Glutamatergic neuron (in vitro differentiated cells): Measurements from ENCODE around the gene CNOT4. TPM values are rescaled to one million over a fixed set of nuclear protein-coding genes. Genes with fewer than 3 reads are reported as not detected.

ENCODE experiments used
- DNase-seq: peaks from one replicate; pipeline ENCODE4 v3.0.0; 2022
- H3K27ac Mint-ChIP-seq: one replicate; pipeline ENCODE4 v1.8.0; 2020; ENCODE audit warnings: mild to moderate bottlenecking, mixed read lengths, inconsistent platforms; ENCODE audit not compliant: unreplicated experiment
- H3K27me3 Mint-ChIP-seq: one replicate; pipeline ENCODE4 v1.8.0; 2020; ENCODE audit warnings: mild to moderate bottlenecking, moderate library complexity, mixed read lengths, inconsistent platforms; ENCODE audit not compliant: unreplicated experiment
- H3K36me3 Mint-ChIP-seq: one replicate; pipeline ENCODE4 v1.8.0; 2020; ENCODE audit warnings: mild to moderate bottlenecking, mixed read lengths, inconsistent platforms; ENCODE audit not compliant: unreplicated experiment
- H3K4me1 Mint-ChIP-seq: one replicate; pipeline ENCODE4 v1.8.0; 2020; ENCODE audit warnings: mild to moderate bottlenecking, low read depth, mixed read lengths, inconsistent platforms; ENCODE audit not compliant: unreplicated experiment
- H3K4me3 Mint-ChIP-seq: one replicate; pipeline ENCODE4 v1.8.0; 2020; ENCODE audit warnings: mild to moderate bottlenecking, mixed read lengths, inconsistent platforms; ENCODE audit not compliant: unreplicated experiment
- H3K9me3 Mint-ChIP-seq: one replicate; pipeline ENCODE4 v1.8.0; 2020; ENCODE audit warnings: mild to moderate bottlenecking, moderate library complexity, mixed read lengths, inconsistent platforms; ENCODE audit not compliant: unreplicated experiment
- total RNA-seq: library from RNA; stranded (reverse); fragmentation: NEBNext Ultra II Directional; extraction: Animal tissue kit (Norgen Biotek cat#: 25700); gene quantifications from one replicate; pipeline ENCODE4 v1.2.1, GENCODE V29; 2021; ENCODE audit not compliant: unreplicated experiment
- TF ChIP-seq, protein P1 (sequence below): fragments of 200-600 bp; sonication (generic); IDR thresholded peaks from one replicate; pipeline ENCODE4 v1.5.0; 2021; ENCODE audit not compliant: partially characterized antibody, unreplicated experiment

CNOT4 gene
- total RNA-seq, 1 donor from 2014 or later = 25.3 TPM

DNA sequence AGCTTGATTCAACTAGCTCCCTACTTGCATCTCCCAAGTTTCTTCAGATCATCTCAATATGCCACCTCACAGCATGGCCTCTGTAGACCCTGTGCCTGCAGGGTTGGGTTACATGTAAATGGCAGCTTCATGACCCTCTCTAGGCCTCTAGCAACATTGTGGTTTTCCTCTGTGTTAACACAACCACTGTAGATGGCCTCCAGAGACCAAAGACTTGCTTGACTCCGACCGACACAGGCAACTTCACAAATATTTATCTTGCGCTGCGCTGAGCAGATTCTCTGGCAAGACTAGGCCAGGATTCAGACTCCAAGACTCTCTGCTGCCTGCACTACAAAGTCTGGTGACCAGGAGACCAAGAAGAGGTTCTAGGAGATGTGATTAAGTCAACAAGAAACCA, 75.9 kb downstream of the CNOT4 start:
- peaks cover 11% of the 10 kb centered on the region for H3K36me3 Mint-ChIP-seq
- H3K27ac Mint-ChIP-seq = no peak overlapping the region
- no peak for DNase-seq
- no peak overlapping the region for H3K4me3 Mint-ChIP-seq
- peaks cover 2% of the 10 kb centered on the region for H3K9me3 Mint-ChIP-seq
- peaks cover 8% of the 10 kb centered on the region for H3K4me1 Mint-ChIP-seq
- no peaks in the 10 kb centered on the region for H3K27me3 Mint-ChIP-seq
- TF ChIP-seq, protein P1, sequence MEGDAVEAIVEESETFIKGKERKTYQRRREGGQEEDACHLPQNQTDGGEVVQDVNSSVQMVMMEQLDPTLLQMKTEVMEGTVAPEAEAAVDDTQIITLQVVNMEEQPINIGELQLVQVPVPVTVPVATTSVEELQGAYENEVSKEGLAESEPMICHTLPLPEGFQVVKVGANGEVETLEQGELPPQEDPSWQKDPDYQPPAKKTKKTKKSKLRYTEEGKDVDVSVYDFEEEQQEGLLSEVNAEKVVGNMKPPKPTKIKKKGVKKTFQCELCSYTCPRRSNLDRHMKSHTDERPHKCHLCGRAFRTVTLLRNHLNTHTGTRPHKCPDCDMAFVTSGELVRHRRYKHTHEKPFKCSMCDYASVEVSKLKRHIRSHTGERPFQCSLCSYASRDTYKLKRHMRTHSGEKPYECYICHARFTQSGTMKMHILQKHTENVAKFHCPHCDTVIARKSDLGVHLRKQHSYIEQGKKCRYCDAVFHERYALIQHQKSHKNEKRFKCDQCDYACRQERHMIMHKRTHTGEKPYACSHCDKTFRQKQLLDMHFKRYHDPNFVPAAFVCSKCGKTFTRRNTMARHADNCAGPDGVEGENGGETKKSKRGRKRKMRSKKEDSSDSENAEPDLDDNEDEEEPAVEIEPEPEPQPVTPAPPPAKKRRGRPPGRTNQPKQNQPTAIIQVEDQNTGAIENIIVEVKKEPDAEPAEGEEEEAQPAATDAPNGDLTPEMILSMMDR = no peak

DNA sequence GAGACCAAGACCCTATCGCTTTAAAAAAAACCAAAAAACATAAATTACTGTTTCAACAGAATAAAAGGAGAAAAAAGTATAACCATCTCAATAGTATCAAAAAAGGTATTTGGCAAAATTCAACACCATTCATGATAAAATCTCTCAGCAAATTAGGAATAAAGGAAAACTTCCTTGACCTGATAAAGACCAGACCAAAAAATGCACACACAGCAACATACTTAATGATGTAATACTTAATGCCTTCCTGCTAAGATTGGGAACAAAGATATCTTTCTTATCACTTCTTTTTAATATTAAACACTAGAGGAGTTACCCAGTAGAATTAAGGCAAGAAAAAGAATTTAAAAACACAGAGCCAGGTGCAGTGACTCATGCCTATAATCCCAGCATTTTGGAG, 79.3 kb downstream of the CNOT4 start:
- TF ChIP-seq, protein P1 = no peak
- Mint-ChIP-seq H3K4me3 (no peak overlapping the region), H3K27ac (no peak overlapping the region), H3K27me3 (peaks cover 2% of the 10 kb centered on the region), H3K36me3 (peaks cover 11% of the 10 kb centered on the region), H3K4me1 (peaks cover 17% of the 10 kb centered on the region), H3K9me3 (peaks cover 2% of the 10 kb centered on the region)
- no peak for DNase-seq

DNA sequence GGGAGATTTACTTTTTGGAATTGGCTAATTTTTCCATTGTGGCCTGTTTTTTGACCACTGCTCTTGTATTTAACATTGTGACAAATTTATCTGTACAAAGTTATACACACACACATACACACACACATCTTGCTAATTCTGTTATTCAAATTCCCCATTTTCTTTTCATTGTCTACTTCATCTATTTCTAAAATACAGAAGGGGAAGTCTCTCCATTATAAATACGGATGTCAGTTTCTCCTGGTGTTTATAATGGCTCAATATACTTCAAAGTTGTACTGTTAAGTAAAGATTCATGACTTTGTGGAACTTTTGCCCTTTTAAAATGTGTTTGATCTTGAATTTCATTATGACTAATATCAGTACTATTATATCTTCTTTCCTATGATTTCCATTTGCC, 81.0 kb downstream of the CNOT4 start:
- H3K9me3 Mint-ChIP-seq = no peaks in the 10 kb centered on the region
- DNase-seq = no peak
- TF ChIP-seq, protein P1 = no peak
- H3K36me3 Mint-ChIP-seq = no peaks in the 10 kb centered on the region
- H3K27ac Mint-ChIP-seq = no peak overlapping the region
- no peak overlapping the region for H3K4me3 Mint-ChIP-seq
- H3K4me1 Mint-ChIP-seq = peaks cover 17% of the 10 kb centered on the region
- H3K27me3 Mint-ChIP-seq = peaks cover 2% of the 10 kb centered on the region

DNA sequence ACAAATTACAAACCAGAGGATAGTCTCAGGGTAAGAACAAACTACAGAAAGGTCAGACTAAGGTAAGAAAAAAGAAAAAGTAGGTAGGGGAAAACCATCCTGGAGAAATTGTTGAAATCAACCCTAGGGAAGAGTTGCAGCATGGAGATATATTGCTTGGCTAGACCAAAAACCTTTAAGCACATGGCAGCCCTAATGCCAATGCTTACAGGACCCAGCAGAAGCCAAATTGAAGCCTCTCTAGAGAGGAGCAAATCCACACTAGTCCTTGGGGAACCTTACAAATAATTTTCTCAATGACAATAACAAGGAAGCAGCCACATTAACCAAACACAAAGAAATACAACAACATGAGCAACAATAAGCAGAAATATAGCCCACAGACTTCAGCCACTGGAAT, 81.9 kb downstream of the CNOT4 start:
- peaks cover 2% of the 10 kb centered on the region for H3K27me3 Mint-ChIP-seq
- TF ChIP-seq, protein P1 = no peak
- H3K27ac Mint-ChIP-seq = peak overlapping the region; percentile 2
- H3K9me3 Mint-ChIP-seq = no peaks in the 10 kb centered on the region
- no peak overlapping the region for H3K4me3 Mint-ChIP-seq
- H3K4me1 Mint-ChIP-seq = peaks cover 17% of the 10 kb centered on the region
- no peak for DNase-seq
- H3K36me3 Mint-ChIP-seq = no peaks in the 10 kb centered on the region

DNA sequence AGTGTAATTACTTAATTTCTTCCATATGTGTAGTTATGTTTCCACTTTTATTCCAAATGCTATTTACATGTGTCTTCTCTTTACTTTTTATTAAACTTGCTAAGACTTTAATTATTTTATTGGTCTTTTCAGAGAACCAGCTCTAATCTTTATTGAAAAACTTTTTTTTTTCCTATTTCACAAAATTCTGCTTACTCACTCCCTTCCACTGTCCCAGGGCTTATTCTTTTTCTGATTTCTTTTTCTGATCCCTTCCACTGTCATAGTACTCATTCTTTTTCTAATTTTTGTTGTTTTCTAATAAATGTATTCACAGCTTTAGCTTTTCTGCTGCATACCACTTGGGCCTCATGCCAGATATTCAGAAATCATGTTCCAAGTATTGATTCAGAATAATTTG, 82.7 kb downstream of the CNOT4 start:
- Mint-ChIP-seq H3K9me3 (no peaks in the 10 kb centered on the region), H3K27ac (no peak overlapping the region), H3K4me3 (no peak overlapping the region), H3K4me1 (peaks cover 13% of the 10 kb centered on the region), H3K36me3 (no peaks in the 10 kb centered on the region), H3K27me3 (peaks cover 2% of the 10 kb centered on the region)
- no peak for DNase-seq
- TF ChIP-seq, protein P1 = no peak
